Glutamatergic neuron (in vitro differentiated cells): ENCODE data around the gene ARHGAP22. TPM values are rescaled to one million over a fixed set of nuclear protein-coding genes. Genes with fewer than 3 reads are reported as not detected.

ENCODE experiments used
- DNase-seq: peaks from one replicate; pipeline ENCODE4 v3.0.0; 2022
- H3K27ac Mint-ChIP-seq: one replicate; pipeline ENCODE4 v1.8.0; 2020; ENCODE audit warnings: mild to moderate bottlenecking, mixed read lengths, inconsistent platforms; ENCODE audit not compliant: unreplicated experiment
- H3K27me3 Mint-ChIP-seq: one replicate; pipeline ENCODE4 v1.8.0; 2020; ENCODE audit warnings: mild to moderate bottlenecking, moderate library complexity, mixed read lengths, inconsistent platforms; ENCODE audit not compliant: unreplicated experiment
- H3K36me3 Mint-ChIP-seq: one replicate; pipeline ENCODE4 v1.8.0; 2020; ENCODE audit warnings: mild to moderate bottlenecking, mixed read lengths, inconsistent platforms; ENCODE audit not compliant: unreplicated experiment
- H3K4me1 Mint-ChIP-seq: one replicate; pipeline ENCODE4 v1.8.0; 2020; ENCODE audit warnings: mild to moderate bottlenecking, low read depth, mixed read lengths, inconsistent platforms; ENCODE audit not compliant: unreplicated experiment
- H3K4me3 Mint-ChIP-seq: one replicate; pipeline ENCODE4 v1.8.0; 2020; ENCODE audit warnings: mild to moderate bottlenecking, mixed read lengths, inconsistent platforms; ENCODE audit not compliant: unreplicated experiment
- H3K9me3 Mint-ChIP-seq: one replicate; pipeline ENCODE4 v1.8.0; 2020; ENCODE audit warnings: mild to moderate bottlenecking, moderate library complexity, mixed read lengths, inconsistent platforms; ENCODE audit not compliant: unreplicated experiment
- CTCF ChIP-seq: fragments of 200-600 bp; sonication (generic); IDR thresholded peaks from one replicate; pipeline ENCODE4 v1.5.0; 2021; ENCODE audit not compliant: partially characterized antibody, unreplicated experiment
- total RNA-seq: library from RNA; stranded (reverse); fragmentation: NEBNext Ultra II Directional; extraction: Animal tissue kit (Norgen Biotek cat#: 25700); gene quantifications from one replicate; pipeline ENCODE4 v1.2.1, GENCODE V29; 2021; ENCODE audit not compliant: unreplicated experiment

Gene ARHGAP22
- total RNA-seq, 1 donor from 2014 or later = 10.0 TPM

DNA sequence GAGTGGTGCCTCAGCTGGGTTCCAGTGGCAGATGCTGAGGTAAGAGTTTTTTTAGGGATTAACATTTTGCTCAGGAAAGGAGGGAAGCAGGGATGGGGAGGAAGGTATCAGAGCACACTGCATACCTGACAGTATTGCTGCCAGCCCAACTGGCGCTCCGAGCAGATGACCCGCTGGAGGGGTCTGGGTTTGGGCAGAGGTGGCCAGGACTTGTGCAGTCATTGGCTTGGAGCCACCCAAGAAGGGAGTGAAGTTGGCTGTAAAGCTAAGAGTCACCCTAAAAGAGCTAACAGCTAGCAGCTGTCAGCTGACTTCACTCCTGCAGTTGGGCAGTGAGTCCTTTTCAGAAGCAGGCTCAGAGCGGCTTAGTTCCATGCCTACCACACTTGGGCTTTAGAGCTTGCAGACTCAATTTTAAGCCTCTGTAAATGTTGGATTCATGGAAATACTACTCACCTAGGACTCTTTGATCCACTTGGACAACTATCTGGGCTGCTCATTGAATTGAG is 5.8 kb upstream of the ARHGAP22 start:
- no peak overlapping the region for H3K27ac Mint-ChIP-seq

DNA sequence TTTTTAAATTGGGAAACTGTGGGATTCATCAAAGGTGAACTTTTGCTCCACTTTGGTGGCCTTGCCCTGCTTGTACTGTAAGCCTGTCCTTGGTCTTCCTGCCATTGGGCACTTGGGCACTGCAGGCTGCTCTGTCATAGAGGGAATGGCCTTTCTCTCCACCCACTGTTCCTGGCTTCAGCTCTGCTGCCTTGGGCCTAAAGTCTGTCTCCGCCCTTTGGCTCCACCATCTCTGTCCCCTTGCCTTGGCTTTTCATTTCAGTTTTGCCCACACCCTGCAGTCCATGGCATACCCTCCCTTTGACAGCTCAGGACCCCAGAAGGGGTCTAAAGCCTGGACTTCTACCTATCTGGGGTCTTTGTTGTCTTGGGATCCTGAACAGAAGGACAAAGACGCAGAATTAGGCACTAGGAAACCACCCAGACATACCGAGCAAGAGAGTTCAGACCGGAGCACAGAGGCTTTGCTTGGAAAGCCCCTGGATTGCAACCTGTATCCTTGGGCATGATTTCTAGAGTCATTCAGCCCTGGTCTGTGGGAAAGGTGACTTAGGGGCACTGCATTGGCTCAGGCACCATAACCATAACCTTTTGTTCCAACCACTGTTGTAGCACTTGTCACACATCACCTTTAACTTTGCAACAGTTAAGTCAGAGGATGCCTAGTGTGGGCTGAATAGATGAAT is 5.2 kb upstream of the ARHGAP22 start:
- no peak for TF ChIP-seq CTCF
- no peaks in the 10 kb centered on the region for H3K4me1 Mint-ChIP-seq
- H3K36me3 Mint-ChIP-seq = peaks cover 21% of the 10 kb centered on the region
- peaks cover 7% of the 10 kb centered on the region for H3K9me3 Mint-ChIP-seq
- no peak for DNase-seq
- peaks cover 19% of the 10 kb centered on the region for H3K27me3 Mint-ChIP-seq
- H3K27ac Mint-ChIP-seq = no peak overlapping the region
- H3K4me3 Mint-ChIP-seq = no peak overlapping the region

More for the DNA sequence above, 5.8 kb upstream of the ARHGAP22 start:
- Mint-ChIP-seq H3K27me3 (peaks cover 17% of the 10 kb centered on the region), H3K4me1 (no peaks in the 10 kb centered on the region), H3K4me3 (no peak overlapping the region), H3K9me3 (peaks cover 7% of the 10 kb centered on the region), H3K36me3 (peaks cover 25% of the 10 kb centered on the region)
- no peak for TF ChIP-seq CTCF
- DNase-seq = no peak

DNA sequence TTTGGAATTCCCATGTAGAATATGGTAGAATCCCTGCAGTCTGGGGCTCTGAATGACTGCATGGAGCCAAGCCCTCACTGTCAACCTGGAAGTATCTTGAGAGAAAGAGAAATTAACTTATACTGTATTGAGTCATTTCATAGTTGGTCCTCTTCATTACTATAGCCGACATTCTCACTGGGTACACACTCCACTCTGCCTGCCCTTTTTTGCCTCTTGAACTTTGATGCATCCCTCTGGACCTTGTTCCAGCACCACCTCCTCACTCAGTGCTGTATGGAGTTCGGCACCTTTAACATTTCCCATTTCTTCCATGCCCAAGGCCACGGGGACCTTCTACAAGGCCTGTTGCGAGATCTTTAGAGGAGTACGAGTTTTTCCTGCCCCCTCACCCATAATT is 4.6 kb upstream of the ARHGAP22 start:
- no peak for DNase-seq
- Mint-ChIP-seq H3K27me3 (peaks cover 19% of the 10 kb centered on the region), H3K36me3 (peaks cover 17% of the 10 kb centered on the region), H3K27ac (no peak overlapping the region), H3K9me3 (peaks cover 7% of the 10 kb centered on the region), H3K4me1 (no peaks in the 10 kb centered on the region), H3K4me3 (no peak overlapping the region)
- no peak for TF ChIP-seq CTCF

DNA sequence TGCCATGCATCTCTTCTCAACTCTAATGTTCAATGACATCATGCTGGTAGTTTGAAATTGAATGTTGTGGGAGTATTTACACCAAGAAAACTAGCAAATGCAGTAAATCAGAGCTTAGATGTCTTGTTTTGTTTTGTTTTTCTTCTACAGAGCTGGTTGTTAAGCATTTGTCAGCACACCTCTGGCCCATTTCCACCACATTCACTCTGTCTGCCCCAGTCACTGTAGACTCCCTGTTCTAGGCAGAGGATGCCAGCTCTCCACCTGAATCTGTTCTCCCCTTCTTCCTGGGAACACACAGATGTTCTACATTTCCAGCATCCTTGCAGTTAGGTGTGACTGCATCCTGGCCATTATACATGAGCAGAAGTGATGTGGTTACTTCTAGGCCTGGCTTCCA is 4.1 kb upstream of the ARHGAP22 start:
- Mint-ChIP-seq H3K27ac (no peak overlapping the region), H3K9me3 (peaks cover 7% of the 10 kb centered on the region), H3K36me3 (peaks cover 13% of the 10 kb centered on the region), H3K4me3 (no peak overlapping the region), H3K27me3 (peaks cover 19% of the 10 kb centered on the region), H3K4me1 (no peaks in the 10 kb centered on the region)
- no peak for TF ChIP-seq CTCF
- no peak for DNase-seq

DNA sequence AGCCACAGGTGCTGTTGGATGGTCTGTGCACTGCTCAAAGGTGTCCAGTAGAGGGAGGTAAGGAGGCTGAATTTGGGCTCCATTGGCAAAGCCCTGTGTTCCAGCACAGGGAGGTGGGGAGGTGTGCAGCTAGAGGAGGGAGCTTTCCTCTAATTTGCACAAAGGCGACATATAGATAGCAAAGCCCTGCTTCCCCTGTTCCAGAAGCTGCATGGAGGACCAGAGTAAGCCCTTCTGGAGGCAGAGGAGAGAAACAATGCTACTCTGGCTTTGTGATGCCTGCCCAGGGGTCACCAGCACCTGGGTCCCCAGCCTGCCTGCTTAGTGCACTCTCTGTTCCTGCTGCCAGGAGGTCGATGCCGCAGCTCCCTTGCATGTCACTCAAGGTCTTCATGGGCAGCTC is 3.4 kb upstream of the ARHGAP22 start:
- Mint-ChIP-seq H3K27ac (no peak overlapping the region), H3K27me3 (peaks cover 16% of the 10 kb centered on the region), H3K36me3 (peaks cover 6% of the 10 kb centered on the region), H3K4me1 (peaks cover 2% of the 10 kb centered on the region), H3K9me3 (peaks cover 7% of the 10 kb centered on the region), H3K4me3 (no peak overlapping the region)
- DNase-seq = peak; percentile 41
- peak; percentile 68 for TF ChIP-seq CTCF
